Stimulated activated naive CD4-positive, alpha-beta T cell treated with Interleukin-2 at 50 U/mL for 16 hours (primary cell): ENCODE results near the gene CCDC141.
"Not testable (repeated sequence)": the region's sequence is repeated elsewhere in the genome, so short reads cannot be mapped to it uniquely, and the experiment has no call there.

Experiments
- DNase-seq: peaks from one replicate; lab custom pipeline; 2025; lab: John Stamatoyannopoulos, UW

CCDC141 gene

DNA sequence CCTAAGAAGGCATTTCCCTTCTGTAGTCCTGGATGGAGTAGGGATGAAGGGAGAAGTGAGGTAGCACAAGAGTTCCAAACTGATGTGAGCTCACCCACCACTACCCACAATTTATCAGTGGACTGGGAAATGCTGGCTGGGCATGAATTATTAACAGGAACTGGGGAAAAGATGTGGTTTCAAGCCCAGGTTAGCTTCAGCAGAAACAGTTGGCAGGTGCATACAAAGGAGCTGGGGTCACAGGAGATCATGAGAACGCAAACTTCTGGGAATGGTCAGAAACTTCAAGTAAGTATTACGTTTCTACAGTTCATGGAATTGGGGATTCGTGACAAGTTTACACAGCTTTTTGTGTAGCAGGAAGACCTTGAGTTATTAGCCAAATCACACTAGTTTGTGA, 5.4 kb downstream of the CCDC141 start:
- DNase-seq: no peak

DNA sequence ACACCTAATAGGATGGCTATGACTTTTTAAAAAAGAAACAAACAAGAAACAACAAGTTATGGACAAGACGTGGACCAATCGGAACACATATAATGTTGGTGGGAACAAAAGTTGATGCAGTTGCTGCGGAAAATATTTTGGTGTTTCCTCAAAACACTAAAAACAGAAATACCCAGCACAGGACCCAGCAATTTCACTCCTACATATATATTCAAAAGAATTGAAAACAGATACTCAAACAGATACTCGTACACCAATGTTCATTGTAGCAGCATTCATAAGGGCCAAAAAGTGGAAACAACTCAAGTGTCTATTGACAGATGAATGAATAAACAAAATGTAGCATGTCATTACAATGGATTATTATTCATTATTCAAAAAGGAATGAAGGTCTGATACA, 12.1 kb downstream of the CCDC141 start:
- DNase-seq: no peak

DNA sequence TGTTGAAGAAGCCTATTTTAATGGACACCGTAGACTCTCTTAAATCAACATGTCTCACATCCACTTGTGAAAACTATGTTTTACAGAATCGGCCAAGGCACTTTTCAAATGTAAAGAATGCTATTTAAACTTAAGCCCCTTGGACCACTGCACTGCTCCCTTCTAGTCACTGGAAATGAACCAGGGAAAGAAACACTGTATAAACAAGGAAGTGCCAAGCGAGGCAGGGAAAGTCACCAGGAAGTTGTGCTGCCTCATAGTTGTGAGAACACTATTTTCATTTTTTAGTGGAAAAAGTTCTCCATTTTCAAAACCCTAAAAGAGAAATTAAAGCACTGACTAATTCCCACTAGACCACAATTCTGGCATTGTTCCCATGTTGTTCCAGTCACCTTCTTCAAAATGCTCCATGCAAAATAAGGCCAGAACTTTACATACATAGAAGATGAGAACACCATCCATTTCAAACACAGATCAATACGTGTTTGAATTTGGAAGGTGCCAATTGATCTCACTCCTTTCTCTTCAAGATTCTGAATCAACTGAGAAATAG, 13.5 kb downstream of the CCDC141 start:
- DNase-seq: no peak

- no peak for DNase-seq
Measured at GRCh38 chr2:179031731-179032408, 18.1 kb downstream of the CCDC141 start.

- DNase-seq: no peak
Measured at GRCh38 chr2:179024445-179024844, 25.5 kb downstream of the CCDC141 start.

DNA sequence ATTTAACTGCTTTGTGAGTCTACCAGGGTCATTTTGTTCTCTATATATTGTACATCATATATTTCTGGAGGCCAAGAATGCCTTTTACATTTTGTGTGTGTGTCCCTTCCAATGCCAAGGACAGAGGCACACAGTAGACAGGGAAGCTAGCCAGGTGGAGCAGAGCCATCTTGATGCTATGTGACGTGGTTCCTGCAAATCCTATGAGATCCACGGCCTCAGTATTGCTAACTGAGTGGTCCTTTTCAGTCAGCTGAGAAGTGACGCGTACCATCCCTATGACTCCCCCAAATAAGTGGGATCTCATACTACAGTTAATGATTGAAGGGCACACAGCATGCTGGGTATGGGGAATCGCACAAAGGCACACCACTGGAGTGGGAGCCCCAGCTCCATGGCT, 27.3 kb downstream of the CCDC141 start:
- no peak for DNase-seq

- DNase-seq: no peak
Measured at GRCh38 chr2:179021258-179021657, 28.7 kb downstream of the CCDC141 start.

GRCh38 chr2:179020156-179020750, 29.7 kb downstream of the CCDC141 start:
- DNase-seq: peak; percentile 0

DNA sequence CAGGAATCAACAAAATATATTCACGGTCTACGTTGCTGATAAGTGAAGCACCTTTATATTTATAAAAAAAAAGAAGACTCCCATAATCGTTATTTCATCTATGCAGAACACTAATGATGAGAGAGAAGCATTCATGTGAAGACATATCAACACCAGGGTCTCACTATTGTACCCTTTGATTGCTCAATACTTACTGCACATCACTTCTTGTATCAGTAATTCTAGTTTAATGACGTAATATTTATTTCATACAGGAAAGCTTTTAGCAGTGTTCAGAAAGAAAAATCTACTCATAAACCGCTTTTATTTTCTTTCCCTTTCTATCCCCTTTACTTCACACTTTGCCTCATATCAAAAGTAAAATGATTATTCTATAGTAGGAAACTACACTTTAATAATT, 30.7 kb downstream of the CCDC141 start:
- no peak for DNase-seq

DNA sequence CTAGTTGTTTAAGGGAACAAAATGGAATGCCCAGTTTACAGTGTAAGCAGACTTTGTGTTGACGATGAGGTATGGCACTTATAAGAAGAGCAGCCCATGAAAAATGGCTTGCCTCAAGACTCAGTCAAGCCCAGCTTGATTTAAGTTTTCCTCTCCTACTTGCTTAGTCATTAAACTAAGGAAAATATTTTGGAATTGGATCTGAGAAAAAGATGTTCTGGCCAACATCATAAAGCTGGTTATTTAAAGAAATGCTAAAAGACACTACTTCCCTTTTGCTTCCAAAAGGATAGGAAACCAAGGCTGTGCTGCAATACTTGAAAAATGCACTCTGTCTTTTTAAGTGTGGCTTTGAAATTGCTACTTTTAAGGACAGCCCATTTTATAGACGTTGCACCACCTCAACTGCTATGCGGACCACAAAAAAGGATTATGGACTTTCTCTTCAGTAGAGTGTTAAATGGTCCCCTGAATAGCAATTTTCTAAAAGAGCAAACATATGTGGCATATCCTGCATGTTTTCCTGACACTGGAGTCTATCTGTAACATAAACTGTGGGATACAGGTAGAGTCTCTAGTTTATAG, 32.1 kb downstream of the CCDC141 start:
- no peak for DNase-seq

GRCh38 chr2:179014189-179014588, 35.7 kb downstream of the CCDC141 start:
- DNase-seq: not testable (repeated sequence)

GRCh38 chr2:179005976-179006375, 44.0 kb downstream of the CCDC141 start:
- DNase-seq: no peak

DNA sequence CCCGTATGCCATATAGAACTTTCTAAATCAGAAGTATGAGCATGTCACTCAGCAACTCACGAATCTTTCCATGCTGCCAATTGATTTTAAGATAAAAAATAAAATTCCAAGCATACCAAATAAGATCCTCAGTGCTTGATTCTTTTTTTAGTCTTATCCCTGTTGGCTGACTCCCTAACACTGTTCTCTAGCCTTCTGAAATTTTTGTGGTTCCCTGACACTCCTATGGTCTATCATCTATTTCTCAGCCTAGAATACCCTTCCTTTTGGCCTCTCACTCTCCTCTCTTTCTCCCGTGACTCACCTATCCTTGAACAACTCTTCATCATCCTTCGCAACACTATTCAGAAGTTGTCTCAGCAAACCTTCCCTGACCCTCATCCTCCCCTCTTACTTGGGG, 50.5 kb downstream of the CCDC141 start:
- DNase-seq: no peak

DNA sequence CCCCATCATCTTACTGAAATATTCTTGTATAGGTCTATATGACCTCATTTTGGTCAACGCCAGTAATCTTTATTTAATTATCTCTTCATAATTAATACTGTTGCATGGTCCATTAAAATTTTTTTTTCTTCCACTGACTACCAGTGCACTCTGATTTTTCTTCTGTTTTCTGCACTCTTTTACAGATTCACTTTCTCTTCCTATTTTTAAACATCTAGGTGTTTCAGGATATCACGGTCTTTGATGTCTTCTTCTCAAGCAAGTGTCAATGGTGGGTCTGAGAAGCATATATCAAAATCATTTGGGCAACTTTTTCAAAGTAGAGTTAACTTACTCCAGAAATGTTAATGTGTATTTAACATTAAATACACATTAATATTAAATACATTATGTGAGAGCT, 51.4 kb downstream of the CCDC141 start:
- DNase-seq: no peak

DNA sequence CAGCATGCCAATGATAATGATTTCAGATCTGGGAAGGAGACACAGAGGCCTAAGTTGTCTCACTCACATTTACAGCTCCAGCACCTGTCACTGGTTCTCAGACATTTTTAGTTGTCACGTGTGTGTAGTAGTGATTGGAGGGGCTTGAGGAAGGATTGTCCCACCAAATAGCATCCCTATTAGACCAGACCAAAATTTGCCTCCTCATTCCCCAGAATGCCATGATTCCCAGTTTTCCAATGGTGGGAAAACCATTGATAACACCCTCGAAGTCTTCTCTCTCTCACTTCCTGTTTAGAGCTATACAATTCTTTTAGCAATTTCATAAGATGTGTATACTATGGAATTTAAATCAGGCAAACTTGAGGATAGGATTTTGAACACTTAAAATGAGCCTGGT, 52.5 kb downstream of the CCDC141 start:
- no peak for DNase-seq

DNA sequence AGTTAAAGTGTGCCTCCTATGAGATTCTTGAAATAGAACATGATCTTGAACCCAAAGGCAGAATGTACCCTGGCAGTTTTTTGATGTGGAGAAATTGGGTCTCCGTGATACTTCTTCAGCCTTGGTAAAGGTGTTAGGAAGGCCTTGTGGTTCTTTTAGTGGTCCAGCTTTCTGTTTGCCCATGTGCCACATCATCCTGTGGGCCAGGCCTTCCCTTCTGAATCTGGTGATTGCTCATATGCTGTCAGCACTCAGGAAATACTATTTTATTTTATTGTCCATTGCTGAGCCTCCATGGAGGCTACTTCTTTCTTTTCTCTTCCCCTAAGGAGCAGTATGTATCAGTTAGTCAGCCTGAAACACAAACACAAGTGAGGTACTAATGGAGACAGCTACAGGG, 52.9 kb downstream of the CCDC141 start:
- DNase-seq: no peak

GRCh38 chr2:178994264-178994663, 55.7 kb downstream of the CCDC141 start:
- DNase-seq: no peak

- no peak for DNase-seq
Measured at GRCh38 chr2:178993788-178994187, 56.1 kb downstream of the CCDC141 start.

GRCh38 chr2:178992719-178993118, 57.2 kb downstream of the CCDC141 start:
- not testable (repeated sequence) for DNase-seq

- no peak for DNase-seq
Measured at GRCh38 chr2:178990533-178991241, 59.2 kb downstream of the CCDC141 start.

- not testable (repeated sequence) for DNase-seq
Measured at GRCh38 chr2:178989424-178989823, 60.5 kb downstream of the CCDC141 start.

- not testable (repeated sequence) for DNase-seq
Measured at GRCh38 chr2:178982652-178983051, 67.3 kb downstream of the CCDC141 start.

DNA sequence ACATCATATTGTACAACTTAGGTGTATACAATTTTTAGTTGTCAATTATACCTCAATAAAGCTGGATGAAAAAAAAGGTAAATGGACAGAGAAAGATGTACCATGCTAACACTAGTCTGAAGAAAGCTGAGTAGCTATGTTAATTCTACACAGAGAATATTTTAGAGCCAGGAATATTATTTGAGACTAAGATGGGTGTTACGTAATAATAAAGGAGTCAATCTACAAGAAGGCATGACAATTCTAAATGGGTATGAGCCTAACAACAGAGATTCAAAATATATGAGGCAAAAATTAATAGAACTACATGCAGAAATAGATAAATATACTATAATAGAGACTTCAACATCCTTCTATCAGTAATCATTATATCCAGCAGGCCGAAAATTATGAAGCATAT, 69.1 kb downstream of the CCDC141 start:
- DNase-seq: no peak
